HEK293T (cell line): Measurements from ENCODE around the gene RGS3.

ENCODE experiments used
- BHLHE40 ChIP-seq: fragments of 450-650 bp; IDR thresholded peaks from 2 replicates; pipeline ENCODE4 v1.6.1; 2016; ENCODE audit warnings: mild to moderate bottlenecking, moderate library complexity, borderline replicate concordance
- NFRKB ChIP-seq: fragments of 450-650 bp; IDR thresholded peaks from 2 replicates; pipeline ENCODE4 v1.6.1; 2016; ENCODE audit warnings: mild to moderate bottlenecking, moderate library complexity
- SP1 ChIP-seq: fragments of 450-650 bp; IDR thresholded peaks from 2 replicates; pipeline ENCODE4 v1.6.1; 2017
- ZNF384 ChIP-seq: fragments of 450-650 bp; IDR thresholded peaks from 2 replicates; pipeline ENCODE4 v1.6.1; 2016

DNA sequence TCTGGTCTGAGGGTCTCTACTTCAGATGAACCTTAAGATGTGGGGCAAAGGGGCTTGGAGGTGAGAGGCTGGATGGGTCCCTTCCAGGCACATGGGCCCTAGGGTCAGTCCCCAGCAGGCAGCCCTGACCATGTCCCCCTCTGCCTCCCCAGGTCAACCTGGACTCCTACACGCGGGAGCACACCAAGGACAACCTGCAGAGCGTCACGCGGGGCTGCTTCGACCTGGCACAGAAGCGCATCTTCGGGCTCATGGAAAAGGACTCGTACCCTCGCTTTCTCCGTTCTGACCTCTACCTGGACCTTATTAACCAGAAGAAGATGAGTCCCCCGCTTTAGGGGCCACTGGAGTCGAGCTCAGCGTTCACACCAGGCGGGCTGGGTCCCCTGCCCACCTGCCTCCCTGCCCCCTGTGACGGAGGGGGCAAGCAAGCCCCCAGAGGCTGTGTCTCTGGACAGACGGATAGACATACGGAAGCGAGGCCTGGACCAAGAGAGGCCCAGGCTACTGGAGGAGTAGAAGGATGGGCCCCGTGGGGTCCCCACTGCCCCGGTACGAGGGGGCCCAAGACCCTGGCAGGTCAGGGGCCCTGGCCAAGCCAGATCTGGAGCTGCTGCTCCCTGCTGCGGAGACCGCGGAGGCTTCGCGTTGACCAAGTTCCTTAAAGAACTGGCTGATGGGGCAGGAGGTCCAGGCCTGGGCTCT, 133.2 kb downstream of the RGS3 start:
- no peak for TF ChIP-seq ZNF384
- no peak for TF ChIP-seq BHLHE40
- no peak for TF ChIP-seq SP1
- no peak for TF ChIP-seq NFRKB
